HFFc6 (cell line): Measurements from ENCODE around the gene MSANTD7. TPM values are rescaled to one million over a fixed set of nuclear protein-coding genes. Genes with fewer than 3 reads are reported as not detected.
"Not testable (repeated sequence)": the region's sequence is repeated elsewhere in the genome, so short reads cannot be mapped to it uniquely, and the experiment has no call there.

ENCODE experiments used
- DNase-seq: peaks from one replicate; pipeline ENCODE4 v3.0.0-alpha.2; 2018
- H3K27ac Mint-ChIP-seq: 2 replicates; pipeline ENCODE4 v1.8.0; 2020; ENCODE audit warnings: mild to moderate bottlenecking, mixed read lengths
- H3K27me3 Mint-ChIP-seq: 2 replicates; pipeline ENCODE4 v1.8.0; 2021; ENCODE audit warnings: mild to moderate bottlenecking, moderate library complexity, mixed read lengths; ENCODE audit not compliant: insufficient read depth
- H3K36me3 Mint-ChIP-seq: 2 replicates; pipeline ENCODE4 v1.8.0; 2021; ENCODE audit warnings: low read depth, mixed read lengths
- H3K4me1 Mint-ChIP-seq: 2 replicates; pipeline ENCODE4 v1.8.0; 2020; ENCODE audit warnings: low read depth, mixed read lengths
- H3K4me3 Mint-ChIP-seq: 2 replicates; pipeline ENCODE4 v1.8.0; 2020; ENCODE audit warnings: mild to moderate bottlenecking, moderate library complexity, mixed read lengths
- H3K9me3 Mint-ChIP-seq: 2 replicates; pipeline ENCODE4 v1.8.0; 2020; ENCODE audit warnings: mild to moderate bottlenecking, mixed read lengths
- CTCF ChIP-seq: fragments of 200-600 bp; sonication (generic); IDR thresholded peaks from 2 replicates; pipeline ENCODE4 v1.5.0; 2021; ENCODE audit warnings: antibody characterized with exemption, mild to moderate bottlenecking
- total RNA-seq, 6 experiments: library from RNA; stranded (reverse); fragmentation: NEBNext Ultra II Directional; extraction: Animal tissue kit (Norgen Biotek cat#: 25700); gene quantifications; 2 replicates in 1 of 6; 3 replicates in 5 of 6; pipeline ENCODE4 v1.2.3, GENCODE V29; 2021

MSANTD7 gene
- total RNA-seq, 6 experiments from 2014 or later, result 11.0 to 14.5 (median 12.4) TPM

GRCh38 chr10:14806318-14806717 lies 31.8 kb upstream of the MSANTD7 start:
- Mint-ChIP-seq H3K27me3 (peaks cover 24% of the 10 kb centered on the region), H3K4me1 (no peaks in the 10 kb centered on the region), H3K9me3 (no peaks in the 10 kb centered on the region), H3K4me3 (no peak overlapping the region), H3K36me3 (no peaks in the 10 kb centered on the region), H3K27ac (no peak overlapping the region)
- DNase-seq, result no peak
- no peak for TF ChIP-seq CTCF

- Mint-ChIP-seq H3K27me3 (peaks cover 28% of the 10 kb centered on the region), H3K4me3 (no peak overlapping the region), H3K36me3 (no peaks in the 10 kb centered on the region), H3K9me3 (no peaks in the 10 kb centered on the region), H3K27ac (no peak overlapping the region), H3K4me1 (peaks cover 10% of the 10 kb centered on the region; the same call in 1 of the 2 replicates)
- TF ChIP-seq CTCF, result no peak
- DNase-seq, result no peak
Observed at GRCh38 chr10:14810969-14811953, 26.8 kb upstream of the MSANTD7 start.

GRCh38 chr10:14812271-14812670 lies 25.8 kb upstream of the MSANTD7 start:
- no peak overlapping the region for H3K27ac Mint-ChIP-seq
- no peaks in the 10 kb centered on the region for H3K36me3 Mint-ChIP-seq
- H3K4me3 Mint-ChIP-seq, result peak overlapping the region; percentile 34; the same call in 1 of the 2 replicates
- DNase-seq, result no peak
- TF ChIP-seq CTCF, result no peak
- peaks cover 11% of the 10 kb centered on the region; the same call in 1 of the 2 replicates for H3K4me1 Mint-ChIP-seq
- H3K9me3 Mint-ChIP-seq, result no peaks in the 10 kb centered on the region
- H3K27me3 Mint-ChIP-seq, result peaks cover 18% of the 10 kb centered on the region

- DNase-seq, result no peak
- peaks cover 29% of the 10 kb centered on the region for H3K4me1 Mint-ChIP-seq
- peaks cover 18% of the 10 kb centered on the region for H3K27me3 Mint-ChIP-seq
- H3K9me3 Mint-ChIP-seq, result no peaks in the 10 kb centered on the region
- TF ChIP-seq CTCF, result no peak
- H3K27ac Mint-ChIP-seq, result no peak overlapping the region
- H3K4me3 Mint-ChIP-seq, result no peak overlapping the region
- H3K36me3 Mint-ChIP-seq, result no peaks in the 10 kb centered on the region
Observed at GRCh38 chr10:14815681-14816080, 22.4 kb upstream of the MSANTD7 start.

GRCh38 chr10:14816717-14817116 lies 21.4 kb upstream of the MSANTD7 start:
- not testable (repeated sequence) for DNase-seq, H3K4me3 Mint-ChIP-seq, H3K27ac Mint-ChIP-seq, H3K36me3 Mint-ChIP-seq, H3K9me3 Mint-ChIP-seq
- peaks cover 33% of the 10 kb centered on the region for H3K4me1 Mint-ChIP-seq
- H3K27me3 Mint-ChIP-seq, result peaks cover 10% of the 10 kb centered on the region
